ENCODE results near the gene DMXL2. TPM values are rescaled to one million over a fixed set of nuclear protein-coding genes. Genes with fewer than 3 reads are reported as not detected.

Gene DMXL2
- polyA plus RNA-seq, 1 of the 3 experiments (the other 2 are of a cell fraction), result 6.4 TPM

DNA sequence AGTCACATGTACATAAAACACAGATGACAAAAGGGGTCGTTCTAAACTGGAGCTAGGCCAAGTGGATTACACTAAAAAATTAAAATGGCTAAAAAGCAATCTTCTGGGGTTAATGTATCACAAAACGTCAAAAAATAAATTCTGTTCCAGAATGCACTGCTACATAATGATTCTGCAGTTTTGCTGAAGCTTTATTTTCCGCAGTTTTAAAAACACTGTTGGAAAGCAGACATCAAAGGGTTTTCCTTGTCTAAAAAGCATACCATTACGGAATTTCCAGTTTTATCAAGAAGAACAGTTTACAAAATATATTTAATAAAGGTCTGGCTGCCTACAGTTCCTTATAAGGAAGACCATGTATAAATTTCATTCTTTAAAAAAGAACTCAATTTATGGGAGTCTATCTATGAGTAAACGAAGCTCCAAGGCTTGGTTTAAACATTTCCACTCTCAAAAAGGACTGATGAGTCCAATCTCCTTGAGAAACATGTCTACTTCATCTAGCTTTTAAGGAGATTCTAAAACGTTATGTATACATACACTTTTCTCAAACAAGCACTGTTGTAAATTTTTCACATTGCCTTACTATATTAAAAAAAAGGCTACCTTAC lies 1.3 kb downstream of the DMXL2 start:
- peak overlapping the region; percentile 64 to 90 for H3K27ac ChIP-seq (ENCODE audit: low read depth in 2 of 2, low read length in 1 of 2)
- H3K79me2 ChIP-seq (ENCODE audit: insufficient read depth), result peaks cover 42% of the 10 kb centered on the region
- H3K4me3 ChIP-seq (ENCODE audit: low read depth in 2 of 2, low read length in 1 of 2), result peak overlapping the region; percentile 85 to 96
- peak overlapping the region; percentile 96 for H3K4me2 ChIP-seq
- 23% methylated on average over 6 of the region's 6 CpGs for WGBS (ENCODE audit: low lambda C conversion rate)
- no peaks in the 10 kb centered on the region for H3F3A ChIP-seq (replicated peaks; ENCODE audit: insufficient read depth)
- ChIA-PET CTCF (interaction anchor here (0.7 to 4.6 kb wide), 8 partner anchors 10 to 160 kb away, joined by 3 to 23 read pairs (median 3); no protein-coding TSS in a partner anchor), POLR2A (no interaction called here)
- peak overlapping the region; percentile 79 for H3K9ac ChIP-seq
- H4K20me1 ChIP-seq (ENCODE audit: insufficient read depth), result no peaks in the 10 kb centered on the region
- H3K9me3 ChIP-seq, result no peaks in the 10 kb centered on the region; the same call in 1 of the 2 replicates
- peak overlapping the region; percentile 85 for H2AFZ ChIP-seq (ENCODE audit: low read depth)
- no peaks in the 10 kb centered on the region for H3K9me2 ChIP-seq
- H3K36me3 ChIP-seq (replicated peaks in 1 of 2; ENCODE audit: control insufficient read depth in 1 of 2, insufficient read depth in 2 of 2, low read length in 1 of 2), result no peaks in the 10 kb centered on the region
- no peak for DNase-seq
- no peaks in the 10 kb centered on the region for H3K27me3 ChIP-seq (ENCODE audit: insufficient read depth)
- TF ChIP-seq JUND (IDR thresholded peaks at IDR 0.05) (no peak), RAD21 (IDR thresholded peaks at IDR 0.05; ENCODE audit: low read length) (no peak), NRF1 (IDR thresholded peaks at IDR 0.05; ENCODE audit: low read depth, low read length) (no peak), GATA2 (CRISPR knock-in tag; IDR thresholded peaks at IDR 0.05) (no peak), FOXM1 (IDR thresholded peaks at IDR 0.05; ENCODE audit: low read depth) (no peak), SMC3 (IDR thresholded peaks at IDR 0.05; ENCODE audit: low read depth, low read length) (no peak), TCF12 (IDR thresholded peaks at IDR 0.05) (no peak), RFX5 (IDR thresholded peaks at IDR 0.05; ENCODE audit: low read length) (no peak), TEAD4 (IDR thresholded peaks at IDR 0.05; ENCODE audit: borderline replicate concordance, insufficient read depth) (no peak), MXI1 (IDR thresholded peaks at IDR 0.05; ENCODE audit: low read depth, low read length) (no peak)
- TF ChIP-seq, protein P1, sequence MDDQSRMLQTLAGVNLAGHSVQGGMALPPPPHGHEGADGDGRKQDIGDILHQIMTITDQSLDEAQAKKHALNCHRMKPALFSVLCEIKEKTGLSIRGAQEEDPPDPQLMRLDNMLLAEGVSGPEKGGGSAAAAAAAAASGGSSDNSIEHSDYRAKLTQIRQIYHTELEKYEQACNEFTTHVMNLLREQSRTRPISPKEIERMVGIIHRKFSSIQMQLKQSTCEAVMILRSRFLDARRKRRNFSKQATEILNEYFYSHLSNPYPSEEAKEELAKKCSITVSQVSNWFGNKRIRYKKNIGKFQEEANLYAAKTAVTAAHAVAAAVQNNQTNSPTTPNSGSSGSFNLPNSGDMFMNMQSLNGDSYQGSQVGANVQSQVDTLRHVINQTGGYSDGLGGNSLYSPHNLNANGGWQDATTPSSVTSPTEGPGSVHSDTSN (IDR thresholded peaks at IDR 0.05), result no peak
- TF ChIP-seq, protein P2, sequence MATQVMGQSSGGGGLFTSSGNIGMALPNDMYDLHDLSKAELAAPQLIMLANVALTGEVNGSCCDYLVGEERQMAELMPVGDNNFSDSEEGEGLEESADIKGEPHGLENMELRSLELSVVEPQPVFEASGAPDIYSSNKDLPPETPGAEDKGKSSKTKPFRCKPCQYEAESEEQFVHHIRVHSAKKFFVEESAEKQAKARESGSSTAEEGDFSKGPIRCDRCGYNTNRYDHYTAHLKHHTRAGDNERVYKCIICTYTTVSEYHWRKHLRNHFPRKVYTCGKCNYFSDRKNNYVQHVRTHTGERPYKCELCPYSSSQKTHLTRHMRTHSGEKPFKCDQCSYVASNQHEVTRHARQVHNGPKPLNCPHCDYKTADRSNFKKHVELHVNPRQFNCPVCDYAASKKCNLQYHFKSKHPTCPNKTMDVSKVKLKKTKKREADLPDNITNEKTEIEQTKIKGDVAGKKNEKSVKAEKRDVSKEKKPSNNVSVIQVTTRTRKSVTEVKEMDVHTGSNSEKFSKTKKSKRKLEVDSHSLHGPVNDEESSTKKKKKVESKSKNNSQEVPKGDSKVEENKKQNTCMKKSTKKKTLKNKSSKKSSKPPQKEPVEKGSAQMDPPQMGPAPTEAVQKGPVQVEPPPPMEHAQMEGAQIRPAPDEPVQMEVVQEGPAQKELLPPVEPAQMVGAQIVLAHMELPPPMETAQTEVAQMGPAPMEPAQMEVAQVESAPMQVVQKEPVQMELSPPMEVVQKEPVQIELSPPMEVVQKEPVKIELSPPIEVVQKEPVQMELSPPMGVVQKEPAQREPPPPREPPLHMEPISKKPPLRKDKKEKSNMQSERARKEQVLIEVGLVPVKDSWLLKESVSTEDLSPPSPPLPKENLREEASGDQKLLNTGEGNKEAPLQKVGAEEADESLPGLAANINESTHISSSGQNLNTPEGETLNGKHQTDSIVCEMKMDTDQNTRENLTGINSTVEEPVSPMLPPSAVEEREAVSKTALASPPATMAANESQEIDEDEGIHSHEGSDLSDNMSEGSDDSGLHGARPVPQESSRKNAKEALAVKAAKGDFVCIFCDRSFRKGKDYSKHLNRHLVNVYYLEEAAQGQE (IDR thresholded peaks at IDR 0.05; ENCODE audit: low read depth, low read length), result no peak
- peaks cover 11 to 12% of the 10 kb centered on the region in 2 experiments; a peak in 3 of 4 replicates for H3K4me1 ChIP-seq (ENCODE audit: control insufficient read depth in 1 of 2, insufficient read depth in 2 of 2, low read depth in 1 of 2, low read length in 1 of 2)

DNA sequence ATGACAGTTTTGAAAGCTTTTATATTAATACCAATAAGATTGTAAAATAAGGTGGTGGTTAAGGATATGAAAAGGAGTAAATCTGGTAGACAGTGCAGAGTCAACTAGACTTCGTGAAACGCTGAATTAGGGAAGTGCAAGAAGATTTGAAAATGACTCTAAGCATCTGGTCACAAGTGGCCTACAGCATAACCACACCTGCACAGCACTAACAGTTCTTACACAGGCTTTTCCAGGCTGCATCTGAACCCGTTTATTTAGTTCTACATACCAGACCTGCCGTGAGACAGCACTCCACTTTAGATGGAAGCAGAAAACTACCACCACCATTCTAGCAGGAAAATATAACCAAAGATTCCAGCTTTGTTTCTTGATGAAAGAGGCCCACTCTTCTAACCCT lies 1.9 kb downstream of the DMXL2 start:
- H3K9me3 ChIP-seq, result no peaks in the 10 kb centered on the region; the same call in 1 of the 2 replicates
- H3F3A ChIP-seq (replicated peaks; ENCODE audit: insufficient read depth), result no peaks in the 10 kb centered on the region
- TF ChIP-seq TAF1 (IDR thresholded peaks at IDR 0.05; ENCODE audit: borderline replicate concordance, low read depth, low read length) (no peak), MEF2A (IDR thresholded peaks at IDR 0.05; ENCODE audit: borderline replicate concordance, low read depth) (no peak), NFIC (IDR thresholded peaks at IDR 0.05; ENCODE audit: borderline replicate concordance) (no peak), FOXJ3 (CRISPR knock-in tag; IDR thresholded peaks at IDR 0.05) (no peak), JUND (IDR thresholded peaks at IDR 0.05) (no peak), FOSL2 (IDR thresholded peaks at IDR 0.05; ENCODE audit: borderline replicate concordance, low read depth) (no peak)
- TF ChIP-seq, protein P3, sequence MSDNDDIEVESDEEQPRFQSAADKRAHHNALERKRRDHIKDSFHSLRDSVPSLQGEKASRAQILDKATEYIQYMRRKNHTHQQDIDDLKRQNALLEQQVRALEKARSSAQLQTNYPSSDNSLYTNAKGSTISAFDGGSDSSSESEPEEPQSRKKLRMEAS (IDR thresholded peaks at IDR 0.05; ENCODE audit: low read depth), result no peak
- H3K4me2 ChIP-seq, result peak overlapping the region; percentile 96
- peaks cover 46% of the 10 kb centered on the region for H3K79me2 ChIP-seq (ENCODE audit: insufficient read depth)
- POLR2A ChIA-PET, result no interaction called here
- DNase-seq, result no peak
- CTCF ChIA-PET, result interaction anchor here (0.9 to 4.6 kb wide), 4 partner anchors 9 to 156 kb away, joined by 3 to 23 read pairs (median 14); no protein-coding TSS in a partner anchor
- peak overlapping the region; percentile 85 to 96 for H3K4me3 ChIP-seq (ENCODE audit: low read depth in 2 of 2, low read length in 1 of 2)
- H3K9me2 ChIP-seq, result no peaks in the 10 kb centered on the region
- H3K36me3 ChIP-seq (replicated peaks in 1 of 2; ENCODE audit: control insufficient read depth in 1 of 2, insufficient read depth in 2 of 2, low read length in 1 of 2), result no peaks in the 10 kb centered on the region
- H4K20me1 ChIP-seq (ENCODE audit: insufficient read depth), result no peaks in the 10 kb centered on the region
- H2AFZ ChIP-seq (ENCODE audit: low read depth), result peak overlapping the region; percentile 85; the same call in 1 of the 2 replicates
- 33% methylated on average over 4 of the region's 4 CpGs for WGBS (ENCODE audit: low lambda C conversion rate)
- H3K27me3 ChIP-seq (ENCODE audit: insufficient read depth), result no peaks in the 10 kb centered on the region
- peak overlapping the region; percentile 79; the same call in 1 of the 2 replicates for H3K9ac ChIP-seq
- peak overlapping the region; percentile 64 to 90; a peak in 2 of 4 replicates for H3K27ac ChIP-seq (ENCODE audit: low read depth in 2 of 2, low read length in 1 of 2)
- peaks cover 11 to 12% of the 10 kb centered on the region in 2 experiments; a peak in 3 of 4 replicates for H3K4me1 ChIP-seq (ENCODE audit: control insufficient read depth in 1 of 2, insufficient read depth in 2 of 2, low read depth in 1 of 2, low read length in 1 of 2)

All from SK-N-SH (cell line).